ENCODE measurements around the gene FCAMR.

The FCAMR gene

DNA sequence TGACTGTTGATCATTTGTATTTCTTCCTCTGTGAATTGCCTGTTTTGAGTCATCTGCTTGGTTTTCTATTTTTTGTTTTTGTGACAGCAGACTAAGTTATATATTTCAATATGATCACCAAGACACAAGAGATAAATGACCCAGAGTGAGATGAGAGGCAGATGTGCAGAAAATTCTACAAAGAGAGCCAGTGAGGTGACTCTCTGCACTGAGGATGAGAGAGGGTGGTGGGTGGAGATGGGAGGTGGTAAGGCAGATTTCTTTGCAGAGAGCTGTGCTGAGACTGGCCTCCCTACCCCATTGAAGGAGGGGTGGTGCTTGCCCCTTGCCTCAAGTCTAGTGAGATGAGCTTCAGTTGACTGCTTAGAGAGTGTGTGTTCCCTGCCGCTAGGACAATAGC lies 17.6 kb upstream of the FCAMR start:
- no peak for DNase-seq

DNA sequence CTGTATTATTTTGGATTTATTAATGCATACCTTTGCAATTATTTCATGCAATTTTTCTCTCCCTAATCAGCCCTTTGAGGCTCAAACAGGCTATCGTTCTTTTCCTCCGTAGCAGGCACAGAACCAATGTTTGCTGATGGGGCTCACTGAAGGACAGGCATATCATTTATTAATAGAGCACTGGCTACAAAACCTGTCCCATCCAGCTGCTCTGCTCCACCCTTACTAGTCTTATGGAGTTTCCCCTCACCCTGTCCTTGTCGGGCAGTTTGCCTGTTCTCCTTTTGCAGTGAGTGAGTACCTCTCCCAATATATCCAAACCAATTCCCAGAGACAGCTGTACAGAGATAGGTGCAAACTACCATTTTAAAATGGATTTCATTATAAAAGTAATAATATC lies 16.6 kb upstream of the FCAMR start:
- DNase-seq = no peak

DNA sequence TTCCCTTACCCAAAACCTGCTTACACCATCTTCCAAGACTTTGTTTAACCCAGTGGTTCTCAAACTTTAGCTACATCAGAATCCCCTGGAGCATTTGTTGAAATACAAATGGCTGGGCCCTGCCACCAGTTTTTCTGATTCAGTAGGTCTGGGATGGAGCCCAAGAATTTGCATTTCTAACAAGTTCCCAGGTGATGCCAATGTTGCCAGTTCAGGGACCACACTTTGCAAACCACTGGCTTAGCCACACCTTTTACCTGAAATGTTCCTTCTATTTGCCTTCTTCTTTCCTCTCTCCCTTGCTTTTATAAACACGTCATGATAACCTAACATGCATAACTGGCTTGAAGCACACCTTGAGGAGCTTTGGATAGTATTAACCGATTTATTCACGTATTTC lies 16.1 kb upstream of the FCAMR start:
- no peak for DNase-seq

DNA sequence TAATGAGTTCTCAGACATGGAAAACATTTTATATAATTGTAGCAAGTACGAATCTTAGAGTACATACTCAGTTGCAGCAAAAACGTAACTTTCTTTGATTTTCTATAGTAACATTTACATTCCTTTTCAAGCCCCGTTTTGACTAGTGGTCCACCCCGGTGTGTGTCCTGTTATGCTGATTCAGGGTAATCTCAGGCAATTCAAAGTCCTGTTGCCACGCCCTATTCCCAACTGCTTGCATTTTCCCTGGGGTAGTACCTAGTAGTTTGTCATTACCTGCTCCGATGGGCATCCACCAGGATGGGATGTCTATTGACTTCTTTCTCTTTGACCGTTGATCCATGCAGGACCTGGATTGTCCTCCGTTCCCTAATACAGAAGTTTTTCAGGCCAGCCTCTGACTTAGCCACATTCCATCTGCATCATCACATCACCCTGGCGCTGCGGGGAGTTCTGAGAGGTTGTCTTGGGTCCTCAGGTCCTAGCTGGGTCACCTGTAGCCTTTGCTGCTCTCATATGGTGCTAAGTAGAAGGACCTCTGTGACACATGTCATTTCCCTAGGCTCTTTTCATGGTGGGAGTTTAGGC lies 15.0 kb upstream of the FCAMR start:
- no peak for DNase-seq

DNA sequence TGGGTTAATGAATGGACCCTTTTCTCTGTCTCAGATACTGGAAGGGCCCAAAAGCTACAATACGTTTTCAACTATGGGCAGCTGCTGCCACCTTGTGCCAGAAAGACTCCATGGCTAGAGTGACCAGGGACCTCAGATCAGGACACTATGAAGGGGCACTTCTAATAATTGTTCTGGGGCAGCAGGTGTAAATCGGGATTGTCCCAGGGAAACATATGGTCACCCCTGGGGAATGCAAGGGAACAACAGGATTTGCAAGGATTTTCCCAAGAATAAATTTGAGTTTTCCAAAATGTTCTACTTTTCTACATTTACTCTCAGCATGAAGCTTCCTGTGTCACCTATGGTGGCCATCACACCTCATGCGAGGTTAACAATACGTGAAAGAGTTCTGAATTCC lies 12.0 kb upstream of the FCAMR start:
- peak; percentile 67 for DNase-seq

DNA sequence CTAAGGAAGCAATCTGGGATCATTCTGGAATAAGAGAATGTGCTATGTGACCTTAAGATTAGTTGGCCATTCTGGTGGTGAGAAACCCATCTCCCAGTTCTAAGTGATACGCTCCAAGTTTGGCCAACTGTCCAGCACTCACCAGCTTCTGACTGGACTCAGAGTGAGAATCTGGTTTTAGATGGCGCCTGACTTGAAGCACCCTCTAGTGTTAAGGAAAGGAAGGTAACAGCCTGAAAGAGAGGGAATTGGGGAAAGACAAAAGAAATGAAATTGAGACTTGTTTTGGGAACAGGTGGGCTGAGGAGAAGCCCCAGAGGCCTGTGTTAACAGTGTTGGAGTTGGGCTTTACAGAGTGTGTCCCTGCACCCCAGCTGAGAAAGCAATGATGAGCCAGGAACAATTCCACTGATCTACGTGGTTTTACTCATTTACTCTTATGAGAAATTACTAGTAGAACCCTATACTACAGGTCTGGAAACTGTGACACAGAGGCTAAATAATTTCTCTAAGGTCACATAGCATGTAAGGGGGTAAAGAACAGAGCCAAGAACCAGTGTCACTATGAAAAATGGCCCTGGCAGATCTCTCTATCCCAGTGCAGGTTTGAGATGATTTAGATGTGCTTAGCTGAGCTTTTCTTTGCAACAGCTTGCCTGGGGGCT lies 9.3 kb upstream of the FCAMR start:
- DNase-seq = peak; percentile 29

DNA sequence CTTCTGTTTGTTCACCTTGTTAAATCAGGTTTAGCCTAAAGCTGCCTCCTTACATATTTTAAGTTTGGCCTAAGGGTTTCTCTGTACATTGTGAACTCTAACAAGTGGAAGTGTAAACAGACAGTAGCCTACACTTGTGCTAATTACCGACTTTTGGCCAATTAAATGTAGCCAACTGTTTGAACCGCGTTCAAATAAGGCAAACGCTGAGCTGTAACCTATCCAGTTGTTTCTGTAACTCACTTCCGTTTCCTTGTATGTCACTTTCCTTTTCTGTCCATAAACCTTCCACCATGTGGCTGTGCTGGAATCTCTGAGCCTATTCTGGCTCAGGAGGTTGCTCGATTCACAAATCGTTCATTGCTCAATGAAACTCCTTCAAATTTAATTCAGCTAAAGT lies 8.0 kb upstream of the FCAMR start:
- DNase-seq = no peak

DNA sequence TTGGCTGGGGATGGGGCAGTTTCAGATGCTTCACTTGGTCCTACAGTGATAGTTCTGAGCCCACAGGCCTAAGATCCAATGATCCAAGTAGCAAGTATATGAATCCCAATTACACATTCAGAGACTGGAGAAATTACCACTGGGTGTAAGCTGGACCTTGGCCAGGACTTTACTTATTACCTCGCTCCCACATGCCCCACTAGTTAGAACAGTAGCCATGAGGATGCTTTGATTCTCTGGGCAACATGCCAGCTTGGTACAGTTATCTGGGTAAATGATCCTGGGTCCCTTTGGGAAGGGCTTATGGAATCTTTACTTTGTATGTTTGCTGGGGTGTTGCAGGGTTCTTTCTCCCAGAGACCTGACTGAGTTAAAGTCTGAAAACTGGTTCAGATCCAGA lies 5.0 kb upstream of the FCAMR start:
- DNase-seq = no peak

DNA sequence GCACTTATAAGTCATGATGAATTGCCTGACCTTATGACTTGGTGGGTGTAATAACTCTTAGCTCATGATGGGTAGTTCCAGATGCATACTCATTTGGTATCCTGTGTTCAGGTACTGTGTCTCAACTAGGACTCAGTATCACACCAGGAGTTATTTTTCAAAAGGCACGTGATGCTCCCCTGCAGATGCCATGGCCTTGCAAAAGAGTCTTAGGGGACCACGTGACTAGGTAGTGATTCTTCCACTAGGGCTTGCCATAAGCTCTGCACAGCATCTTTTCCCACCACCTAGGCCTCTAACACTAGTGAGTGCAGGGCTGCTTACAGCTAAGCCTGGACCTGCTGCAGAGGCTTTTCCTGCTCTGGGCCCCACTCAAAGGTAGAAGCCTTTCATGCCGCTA lies 3.9 kb upstream of the FCAMR start:
- no peak for DNase-seq

DNA sequence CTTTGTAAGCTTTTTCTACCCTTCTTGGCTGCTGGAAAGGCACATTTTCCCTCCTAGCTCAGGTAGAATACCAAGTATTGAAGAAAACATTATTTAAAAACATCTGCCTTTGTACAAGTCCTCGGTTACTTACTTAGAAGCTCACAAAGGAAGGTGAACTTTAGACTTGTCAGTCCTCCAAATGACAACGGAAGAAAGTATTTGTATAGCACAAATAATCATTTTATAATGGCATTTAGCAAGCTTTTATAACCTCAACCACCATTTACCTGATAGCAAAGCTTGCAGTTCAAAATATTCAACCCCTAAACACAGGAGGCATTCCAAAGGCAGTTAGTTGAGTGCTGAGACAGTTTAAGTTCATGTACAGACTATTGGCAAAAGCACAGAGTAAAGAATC lies 2.5 kb upstream of the FCAMR start:
- no peak for DNase-seq

DNA sequence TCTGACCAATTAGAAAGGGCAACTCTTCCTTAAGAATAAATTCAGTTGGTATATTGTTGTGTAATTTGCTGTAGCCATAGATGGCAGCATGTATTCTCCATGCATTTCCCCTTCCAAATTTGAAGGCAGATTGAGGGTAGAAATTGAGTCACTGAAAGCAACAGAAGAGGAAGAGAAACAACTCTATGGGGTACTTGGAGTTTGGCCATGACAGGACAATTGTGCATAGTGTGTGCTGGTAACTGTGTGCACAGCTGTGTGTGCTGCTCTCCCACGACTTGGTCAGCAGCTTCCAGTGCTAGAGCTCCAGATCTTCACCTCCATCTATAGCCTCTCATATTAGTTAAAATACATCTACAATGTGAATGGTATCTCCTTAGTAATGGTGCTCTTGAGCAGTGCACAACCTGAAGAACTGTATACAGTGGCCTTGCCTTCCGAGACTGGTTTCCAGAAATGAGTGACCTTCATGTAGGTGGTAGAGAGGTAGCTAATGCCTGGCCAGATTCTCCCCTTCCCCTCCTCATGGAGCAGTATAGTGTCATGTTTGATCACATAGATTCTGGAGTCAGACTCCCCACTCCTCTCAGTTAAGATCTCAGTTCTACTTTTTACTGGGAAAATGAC lies 882 bp upstream of the FCAMR start:
- DNase-seq = peak; percentile 61

DNA sequence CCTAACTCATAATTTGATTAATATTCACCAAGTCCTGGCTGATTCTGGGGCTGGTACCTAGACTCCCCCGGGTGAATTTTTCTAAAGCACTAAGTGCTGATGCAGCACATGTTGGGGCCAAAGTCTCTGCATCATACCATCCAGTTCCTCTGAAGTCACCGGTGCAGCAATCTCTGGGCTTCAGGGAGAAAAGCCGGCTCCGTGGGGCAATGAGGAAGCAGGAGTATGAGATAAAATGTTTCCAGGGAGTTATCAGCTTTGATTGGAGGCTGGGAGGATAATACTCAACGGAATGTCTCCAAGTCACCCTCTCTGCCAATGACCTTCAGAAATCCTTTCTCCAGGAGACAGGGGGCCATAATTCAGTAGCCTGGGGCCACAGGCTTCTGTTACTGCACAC lies 1.2 kb downstream of the FCAMR start:
- DNase-seq = no peak

DNA sequence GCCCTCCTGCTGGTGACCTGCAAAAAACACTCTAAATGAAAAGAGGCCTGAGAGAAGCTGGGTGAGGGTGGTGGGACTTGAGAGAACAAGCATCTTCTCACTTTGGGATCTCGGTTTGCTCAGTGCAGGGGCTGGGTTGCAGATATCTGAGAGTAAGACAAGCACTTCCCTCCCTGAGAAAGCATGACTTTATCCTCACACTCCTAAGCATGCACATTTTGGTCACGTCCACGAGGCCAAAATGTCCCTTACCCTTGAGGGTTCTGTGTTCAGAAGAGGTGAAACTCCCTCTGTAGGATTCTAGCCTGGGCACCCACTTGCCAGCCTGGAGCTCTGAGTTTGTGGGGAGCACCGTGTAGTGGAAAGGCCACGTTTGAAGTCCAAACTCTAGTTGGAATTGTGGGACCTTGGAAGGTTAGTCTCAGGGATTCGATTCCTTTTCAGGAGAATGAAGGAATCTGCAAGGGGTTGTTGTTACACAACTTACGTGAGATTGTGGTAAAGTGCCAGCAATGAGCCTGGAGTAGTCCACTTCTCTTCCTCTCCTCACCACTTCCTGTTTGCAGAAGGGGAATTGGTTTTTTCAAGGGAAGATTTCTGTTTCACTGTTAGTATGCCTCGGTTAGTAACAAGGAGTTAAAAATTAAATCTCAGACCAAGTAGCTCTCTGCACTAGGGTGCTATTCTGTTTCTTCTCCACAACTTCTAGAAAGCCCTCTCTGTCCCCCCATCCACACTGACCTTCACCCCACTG lies 3.0 kb downstream of the FCAMR start:
- DNase-seq = no peak

DNA sequence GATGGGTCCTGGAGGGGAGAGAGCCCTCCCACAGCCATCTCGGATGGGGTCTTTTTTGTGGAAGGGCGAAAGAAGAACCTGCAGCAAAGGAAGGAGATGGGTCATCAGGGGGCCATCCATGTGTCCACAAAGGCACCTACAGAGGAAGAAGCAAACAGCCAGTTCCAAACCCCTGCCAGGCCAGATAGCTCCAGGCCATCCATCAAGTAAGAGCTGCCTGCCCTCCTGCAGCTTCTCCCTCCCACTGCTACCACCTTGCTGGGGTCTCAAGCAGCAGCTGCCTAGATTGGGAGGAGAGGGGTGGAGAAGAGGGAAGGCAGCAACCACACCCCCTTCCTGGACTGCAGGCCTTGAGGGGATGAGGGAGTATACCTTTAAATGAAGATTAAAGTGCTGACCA lies 4.5 kb downstream of the FCAMR start:
- no peak for DNase-seq

DNA sequence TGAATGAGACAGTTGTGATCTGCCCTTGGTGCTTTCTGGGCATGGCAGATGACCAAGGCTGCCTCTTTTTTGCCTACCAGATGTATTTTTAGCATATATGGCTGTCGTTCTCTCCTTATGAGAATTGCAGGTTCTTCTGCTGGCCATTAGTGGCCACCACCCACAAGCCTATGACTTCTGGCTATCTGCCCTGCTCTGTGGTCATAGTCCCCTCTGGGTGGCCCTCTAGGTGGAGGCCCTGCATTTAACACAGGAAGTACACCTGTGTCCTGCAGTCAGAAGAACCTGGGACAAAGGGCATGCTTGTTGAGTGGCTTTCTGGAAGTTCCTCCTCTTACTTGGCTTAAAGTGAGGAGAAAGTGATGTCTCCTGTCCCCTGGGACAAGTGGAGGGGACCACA lies 6.5 kb downstream of the FCAMR start:
- DNase-seq = peak; percentile 46

DNA sequence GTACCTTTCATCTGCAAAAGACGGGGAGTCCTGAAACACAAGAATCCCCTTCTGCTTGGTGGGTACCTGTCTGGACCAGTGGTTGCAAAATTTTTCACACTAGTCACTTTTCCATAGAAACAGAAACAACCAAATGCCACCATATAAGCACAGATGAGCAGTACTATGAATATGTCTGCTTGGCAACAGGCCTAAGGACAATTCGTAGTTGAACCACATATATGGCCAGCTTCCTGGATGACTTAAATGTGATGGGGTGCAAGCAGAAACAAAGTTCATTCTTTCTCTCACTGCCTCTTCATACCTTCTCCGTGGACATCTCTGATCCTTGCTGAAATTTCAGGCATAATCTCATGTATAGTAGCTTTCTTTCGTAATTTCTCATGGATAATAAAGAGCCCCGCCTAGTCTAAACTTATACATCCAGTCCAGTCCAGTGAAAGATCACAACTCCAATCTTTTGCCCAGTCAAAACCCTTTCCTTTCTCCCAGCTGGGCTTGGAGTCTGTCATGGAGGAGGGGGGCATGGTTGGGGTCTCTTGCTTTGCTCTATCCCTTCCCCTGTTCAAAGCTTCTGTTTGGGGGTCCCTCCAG lies 7.0 kb downstream of the FCAMR start:
- no peak for DNase-seq

DNA sequence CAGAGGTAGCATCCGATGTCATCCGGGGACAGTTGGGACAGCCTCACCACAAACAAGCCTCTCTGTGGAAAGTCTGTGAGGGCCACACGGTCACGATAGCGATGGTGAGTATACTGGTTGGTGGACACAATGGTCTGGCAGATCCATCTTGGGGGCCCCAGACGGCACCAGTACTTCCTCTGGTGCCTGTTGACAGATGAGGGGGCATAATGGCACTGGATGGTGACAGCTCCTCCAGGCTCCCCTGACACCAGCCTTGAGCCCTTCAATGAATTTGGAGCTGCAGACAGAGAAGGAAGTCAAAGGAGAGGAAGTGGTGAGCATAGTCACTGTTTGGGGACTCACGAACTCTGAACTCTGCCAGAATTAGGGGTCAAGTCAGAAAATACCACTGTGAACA lies 8.0 kb downstream of the FCAMR start:
- no peak for DNase-seq

DNA sequence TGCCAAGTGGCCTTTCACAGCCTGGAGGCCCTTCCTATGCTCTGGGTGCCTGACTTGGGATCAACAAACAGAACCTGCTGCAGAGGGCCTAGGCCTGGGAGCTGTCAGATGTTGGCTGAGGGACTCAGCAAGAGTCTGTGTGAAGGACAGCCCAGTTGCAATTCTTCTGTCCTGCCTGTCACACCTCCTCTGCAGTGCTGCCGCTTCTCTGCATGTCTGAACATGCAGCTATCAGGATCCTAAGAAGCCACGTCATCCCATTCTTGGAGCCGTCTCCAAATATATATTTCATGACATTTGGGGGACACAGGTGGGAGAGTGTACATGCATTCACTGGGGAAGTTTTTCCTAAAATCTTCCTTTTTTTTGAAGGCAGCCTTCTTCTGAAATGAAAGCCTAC lies 8.6 kb downstream of the FCAMR start:
- no peak for DNase-seq

DNA sequence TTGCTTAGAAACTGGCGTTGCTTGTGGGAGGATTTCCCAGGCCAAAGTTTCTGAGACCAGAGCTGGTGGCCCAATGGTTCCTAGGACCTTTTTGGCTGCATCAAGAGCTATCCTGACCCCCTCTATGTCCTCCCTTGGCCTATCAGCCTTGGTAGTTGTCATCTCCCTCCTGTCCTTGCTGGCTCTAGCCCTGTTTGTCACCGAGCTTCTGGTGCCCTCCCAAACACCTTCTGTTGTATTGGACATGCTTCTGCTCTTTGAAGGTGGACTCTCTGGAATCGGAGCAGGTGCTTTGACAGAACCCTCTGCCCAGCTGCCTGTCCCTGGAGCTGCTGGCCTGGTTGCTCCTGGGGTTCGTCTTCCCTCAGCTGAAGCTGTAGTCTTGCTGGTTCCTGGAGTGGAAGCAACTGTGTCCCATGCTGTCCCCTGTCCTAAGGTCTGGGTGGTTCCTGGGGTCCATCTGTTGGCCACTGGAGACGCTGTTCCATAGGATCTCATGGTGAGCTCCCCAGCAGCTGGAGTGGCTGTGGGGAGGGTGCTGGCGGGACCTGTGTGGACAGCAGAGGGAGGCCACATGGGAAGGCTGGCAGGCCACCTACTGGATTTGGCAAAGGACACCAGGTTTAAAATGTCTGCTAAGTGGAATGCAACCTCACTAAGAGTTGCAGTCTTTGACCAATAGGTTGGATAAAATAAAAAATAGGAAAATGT lies 9.4 kb downstream of the FCAMR start:
- DNase-seq = no peak

DNA sequence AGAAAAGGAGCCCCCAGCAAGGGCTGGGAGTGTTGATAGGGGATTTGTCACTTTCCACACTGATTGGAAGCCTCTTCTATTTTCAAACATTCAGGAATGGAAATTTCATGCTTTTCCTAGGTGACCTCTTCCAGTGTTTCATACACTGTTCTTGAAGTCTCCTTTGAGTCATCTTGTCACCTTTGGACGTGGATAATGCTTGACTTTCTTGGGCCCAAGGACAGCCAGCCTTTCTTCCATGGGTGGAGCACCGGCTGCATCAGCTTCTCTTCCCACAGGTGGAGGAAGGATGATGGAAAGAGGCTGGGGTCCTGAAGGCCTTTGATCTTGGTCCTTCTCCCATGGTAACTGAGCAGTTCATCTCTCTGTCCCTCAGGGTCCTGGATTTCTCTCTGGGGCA lies 12.1 kb downstream of the FCAMR start:
- no peak for DNase-seq

DNA sequence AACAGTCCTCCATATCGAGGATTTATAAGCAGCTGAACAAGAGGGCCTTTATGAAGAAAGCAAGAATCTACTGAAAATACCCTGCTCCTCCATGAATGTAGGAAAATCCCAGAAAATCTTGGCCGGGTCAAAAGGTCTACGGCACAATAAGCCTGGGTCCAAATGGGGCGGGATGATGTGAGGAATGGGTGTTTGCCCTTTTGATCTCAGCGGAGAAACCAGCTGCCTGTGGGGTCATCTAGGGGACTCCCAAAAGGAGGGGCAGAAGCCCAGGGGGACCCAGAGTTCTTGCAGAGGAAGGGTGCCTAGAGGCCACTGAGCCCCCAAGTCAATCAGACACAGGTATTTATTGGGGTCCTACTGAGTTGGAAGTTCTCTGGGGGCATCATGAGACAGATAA lies 12.6 kb downstream of the FCAMR start:
- no peak for DNase-seq

DNA sequence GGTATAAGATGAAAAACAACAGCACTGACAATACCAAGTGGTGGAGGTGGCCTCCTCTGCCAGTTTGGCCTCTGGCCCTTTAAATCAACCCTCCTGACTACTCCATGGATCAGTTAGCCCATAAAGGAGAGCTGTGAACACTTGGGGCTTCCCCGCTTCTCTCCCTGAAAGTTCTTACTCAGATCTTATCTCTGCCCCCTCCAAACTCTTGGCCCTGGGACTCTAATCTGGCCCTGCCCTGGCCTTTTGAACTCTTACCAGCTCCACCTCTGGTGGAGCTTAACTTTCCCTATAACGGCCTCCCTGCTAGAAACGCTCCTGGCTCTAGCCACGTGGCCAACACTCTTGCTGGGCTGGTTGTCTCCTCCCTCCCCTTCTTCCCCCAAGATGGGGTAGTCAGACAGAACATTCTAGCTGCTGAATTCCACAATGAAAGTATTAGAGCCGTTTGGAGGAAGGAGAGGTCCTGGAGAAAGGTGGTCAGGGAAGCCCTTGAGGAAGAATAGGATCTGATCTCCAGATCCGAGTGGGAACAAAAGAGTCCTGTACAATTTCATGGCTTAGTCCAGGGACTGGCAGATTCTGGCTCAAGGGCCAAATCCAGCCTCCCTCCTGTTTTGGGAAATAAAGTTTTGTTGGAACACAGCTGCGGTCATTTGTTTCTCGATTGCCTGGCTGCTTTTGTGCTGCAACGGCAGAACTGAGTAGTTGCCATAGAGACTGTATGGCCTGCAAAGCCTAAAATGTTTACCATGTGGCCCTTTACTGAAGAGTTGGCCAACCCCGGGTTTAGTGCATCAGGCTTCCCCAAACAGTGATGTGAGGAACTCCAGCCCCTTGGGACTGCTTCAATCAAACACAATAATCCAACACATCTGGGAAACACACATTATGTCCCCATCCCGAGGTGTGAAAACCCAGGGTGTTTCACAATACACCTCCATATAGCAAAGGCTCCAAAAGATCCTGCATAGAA lies 14.5 kb downstream of the FCAMR start:
- DNase-seq = peak; percentile 31

Measured in RPMI8226 (cell line).